Ishikawa (cell line): ENCODE results near the gene TMEM168.

Source experiments
- CREB1 ChIP-seq: IDR thresholded peaks from 2 replicates; pipeline ENCODE4 v1.6.1; 2012; ENCODE audit warnings: low read depth
- EP300 ChIP-seq: IDR thresholded peaks from 2 replicates; pipeline ENCODE4 v1.6.1; 2012; ENCODE audit warnings: borderline replicate concordance
- NFIC ChIP-seq: IDR thresholded peaks from 2 replicates; pipeline ENCODE4 v1.6.1; 2012
- RAD21 ChIP-seq: IDR thresholded peaks from 2 replicates; pipeline ENCODE4 v1.6.1; 2012; ENCODE audit warnings: low read depth
- REST ChIP-seq: IDR thresholded peaks from 2 replicates; pipeline ENCODE4 v1.6.1; 2012; ENCODE audit warnings: low read depth, mild to moderate bottlenecking
- TF ChIP-seq, protein P1 (sequence below): IDR thresholded peaks from 2 replicates; pipeline ENCODE4 v1.6.1; 2012
- TF ChIP-seq, protein P2 (sequence below): IDR thresholded peaks from 2 replicates; pipeline ENCODE4 v1.6.1; 2012

- TF ChIP-seq RAD21 (no peak), REST (no peak), NFIC (no peak), EP300 (no peak), CREB1 (no peak)
- TF ChIP-seq, protein P1, sequence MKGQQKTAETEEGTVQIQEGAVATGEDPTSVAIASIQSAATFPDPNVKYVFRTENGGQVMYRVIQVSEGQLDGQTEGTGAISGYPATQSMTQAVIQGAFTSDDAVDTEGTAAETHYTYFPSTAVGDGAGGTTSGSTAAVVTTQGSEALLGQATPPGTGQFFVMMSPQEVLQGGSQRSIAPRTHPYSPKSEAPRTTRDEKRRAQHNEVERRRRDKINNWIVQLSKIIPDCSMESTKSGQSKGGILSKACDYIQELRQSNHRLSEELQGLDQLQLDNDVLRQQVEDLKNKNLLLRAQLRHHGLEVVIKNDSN: no peak
- TF ChIP-seq, protein P2, sequence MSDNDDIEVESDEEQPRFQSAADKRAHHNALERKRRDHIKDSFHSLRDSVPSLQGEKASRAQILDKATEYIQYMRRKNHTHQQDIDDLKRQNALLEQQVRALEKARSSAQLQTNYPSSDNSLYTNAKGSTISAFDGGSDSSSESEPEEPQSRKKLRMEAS: no peak
These were observed 50.6 kb downstream of the TMEM168 start for GRCh38 chr7:112739436-112740180.
